SK-N-MC (cell line): ENCODE measurements around the gene HAUS8.

Source experiments
- EZH2 ChIP-seq: fragments of 200-600 bp; sonication (generic); IDR thresholded peaks from one replicate; pipeline ENCODE4 v1.6.1; 2017; ENCODE audit warnings: antibody characterized with exemption
- POLR2AphosphoS5 ChIP-seq: IDR thresholded peaks from 2 replicates; pipeline ENCODE4 v1.6.1; 2012; ENCODE audit warnings: mild to moderate bottlenecking, low read depth, low read length, borderline replicate concordance

- TF ChIP-seq EZH2 = no peak
- TF ChIP-seq POLR2AphosphoS5 = no peak
These were observed 39.3 kb downstream of the HAUS8 start for GRCh38 chr19:17035842-17036424.
